ENCODE data around the gene MLLT1. TPM values are rescaled to one million over a fixed set of nuclear protein-coding genes. Genes with fewer than 3 reads are reported as not detected.

MLLT1 gene
- total RNA-seq, 1 donor from 2014 or later = 68.3 TPM

GRCh38 chr19:6221878-6222746 lies 57.7 kb downstream of the MLLT1 start:
- no peak for DNase-seq (ENCODE audit: low spot score)

GRCh38 chr19:6221220-6221877 lies 58.4 kb downstream of the MLLT1 start:
- DNase-seq (ENCODE audit: low spot score) = no peak

- no peak for DNase-seq (ENCODE audit: low spot score)
Measured at GRCh38 chr19:6220385-6221191, 59.2 kb downstream of the MLLT1 start.

- DNase-seq (ENCODE audit: low spot score) = no peak
Measured at GRCh38 chr19:6219586-6220290, 60.0 kb downstream of the MLLT1 start.

GRCh38 chr19:6219147-6219525 lies 60.6 kb downstream of the MLLT1 start:
- DNase-seq (ENCODE audit: low spot score) = no peak

- DNase-seq (ENCODE audit: low spot score) = peak; percentile 91
Measured at GRCh38 chr19:6218491-6219146, 61.2 kb downstream of the MLLT1 start.

GRCh38 chr19:6217752-6218334 lies 61.9 kb downstream of the MLLT1 start:
- no peak for DNase-seq (ENCODE audit: low spot score)

GRCh38 chr19:6216996-6217751 lies 62.6 kb downstream of the MLLT1 start:
- DNase-seq (ENCODE audit: low spot score) = no peak

GRCh38 chr19:6216236-6216995 lies 63.4 kb downstream of the MLLT1 start:
- DNase-seq (ENCODE audit: low spot score) = no peak

GRCh38 chr19:6215701-6216235 lies 64.0 kb downstream of the MLLT1 start:
- no peak for DNase-seq (ENCODE audit: low spot score)

GRCh38 chr19:6214881-6215541 lies 64.8 kb downstream of the MLLT1 start:
- DNase-seq (ENCODE audit: low spot score) = no peak

- DNase-seq (ENCODE audit: low spot score) = no peak
Measured at GRCh38 chr19:6213696-6214641, 65.8 kb downstream of the MLLT1 start.

GRCh38 chr19:6213266-6213595 lies 66.5 kb downstream of the MLLT1 start:
- no peak for DNase-seq (ENCODE audit: low spot score)

- no peak for DNase-seq (ENCODE audit: low spot score)
Measured at GRCh38 chr19:6212403-6213265, 67.1 kb downstream of the MLLT1 start.

GRCh38 chr19:6211632-6212402 lies 68.0 kb downstream of the MLLT1 start:
- no peak for DNase-seq (ENCODE audit: low spot score)

Data from ureter (tissue), 1 donor.